Esophagus squamous epithelium (tissue), 4 donors: ENCODE data around the gene BAG5.

Experiments used
- POLR2A ChIP-seq, 4 donors: fragments of 450-650 bp; IDR thresholded peaks; one replicate each; pipeline ENCODE4 v1.6.1; 2017; ENCODE audit warnings: antibody characterized with exemption in 4 of 4, mild to moderate bottlenecking in 4 of 4, moderate library complexity in 3 of 4
- TF ChIP-seq, protein P1 (sequence below), 6 experiments: fragments of 450-650 bp in 4 of 6; fragments of 200-600 bp in 2 of 6; sonication (generic) in 2 of 6; IDR thresholded peaks; one replicate each; pipeline ENCODE4 v1.5.1; 2016 to 2019; ENCODE audit warnings: antibody characterized with exemption in 6 of 6, mild to moderate bottlenecking in 4 of 6, moderate library complexity in 4 of 6

DNA sequence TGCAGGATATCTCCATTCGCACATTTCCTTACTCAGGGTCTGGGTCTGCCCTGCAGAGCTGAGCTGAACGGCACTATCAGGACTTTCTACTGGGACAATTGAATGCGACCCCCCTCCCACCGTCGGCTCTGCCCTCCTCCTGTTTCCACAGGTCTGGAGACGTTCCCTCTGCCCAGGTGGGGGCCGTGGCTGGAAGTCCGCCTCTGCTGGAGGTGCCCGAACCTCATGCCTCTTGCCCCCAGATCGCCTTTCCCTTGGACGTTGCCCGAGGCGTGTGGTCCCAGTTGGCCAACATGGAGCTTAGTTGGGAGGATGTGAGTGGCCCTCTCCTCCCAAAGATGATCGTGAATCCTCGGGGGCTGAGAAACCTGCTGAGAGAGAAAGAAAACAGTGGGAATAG lies 45.4 kb upstream of the BAG5 start:
- TF ChIP-seq, protein P1, sequence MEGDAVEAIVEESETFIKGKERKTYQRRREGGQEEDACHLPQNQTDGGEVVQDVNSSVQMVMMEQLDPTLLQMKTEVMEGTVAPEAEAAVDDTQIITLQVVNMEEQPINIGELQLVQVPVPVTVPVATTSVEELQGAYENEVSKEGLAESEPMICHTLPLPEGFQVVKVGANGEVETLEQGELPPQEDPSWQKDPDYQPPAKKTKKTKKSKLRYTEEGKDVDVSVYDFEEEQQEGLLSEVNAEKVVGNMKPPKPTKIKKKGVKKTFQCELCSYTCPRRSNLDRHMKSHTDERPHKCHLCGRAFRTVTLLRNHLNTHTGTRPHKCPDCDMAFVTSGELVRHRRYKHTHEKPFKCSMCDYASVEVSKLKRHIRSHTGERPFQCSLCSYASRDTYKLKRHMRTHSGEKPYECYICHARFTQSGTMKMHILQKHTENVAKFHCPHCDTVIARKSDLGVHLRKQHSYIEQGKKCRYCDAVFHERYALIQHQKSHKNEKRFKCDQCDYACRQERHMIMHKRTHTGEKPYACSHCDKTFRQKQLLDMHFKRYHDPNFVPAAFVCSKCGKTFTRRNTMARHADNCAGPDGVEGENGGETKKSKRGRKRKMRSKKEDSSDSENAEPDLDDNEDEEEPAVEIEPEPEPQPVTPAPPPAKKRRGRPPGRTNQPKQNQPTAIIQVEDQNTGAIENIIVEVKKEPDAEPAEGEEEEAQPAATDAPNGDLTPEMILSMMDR (IDR thresholded peaks at IDR 0.05): no peak
- TF ChIP-seq POLR2A (IDR thresholded peaks at IDR 0.05): no peak
